Measurements from ENCODE around the gene GGA1. TPM values are rescaled to one million over a fixed set of nuclear protein-coding genes. Genes with fewer than 3 reads are reported as not detected.
A peak's percentile ranks its signal among the peaks of the same experiment; 100 is the strongest.

The GGA1 gene
- total and polyA plus RNA-seq, 9 of the 15 experiments (the other 6 are each of a cell fraction or from before 2014, with no cell fraction given), result 1.5 to 69.5 (median 31.6) TPM

- no peak for TF ChIP-seq USF2 (CRISPR knock-in tag; IDR thresholded peaks at IDR 0.05)
- TF ChIP-seq TOE1 (IDR thresholded peaks at IDR 0.05; ENCODE audit: borderline replicate concordance), result no peak
- no peak for TF ChIP-seq TOE1 (CRISPR knock-in tag; IDR thresholded peaks at IDR 0.05; ENCODE audit: borderline replicate concordance, low read depth)
- TF ChIP-seq MYNN (IDR thresholded peaks at IDR 0.05), result no peak
- no peak for TF ChIP-seq MYNN (CRISPR knock-in tag; IDR thresholded peaks at IDR 0.05)
- TF ChIP-seq E2F3 (CRISPR knock-in tag; IDR thresholded peaks at IDR 0.05), result 0 out of 2 replicates have a peak, but pooled peaks have one; percentile 51
- no peak for TF ChIP-seq POLR3A (IDR thresholded peaks at IDR 0.05; ENCODE audit: borderline replicate concordance, extremely low read depth, insufficient read depth, insufficient read length)
- TF ChIP-seq STAG1 (CRISPR knock-in tag; IDR thresholded peaks at IDR 0.05; ENCODE audit: borderline replicate concordance), result no peak
- TF ChIP-seq, protein P1, sequence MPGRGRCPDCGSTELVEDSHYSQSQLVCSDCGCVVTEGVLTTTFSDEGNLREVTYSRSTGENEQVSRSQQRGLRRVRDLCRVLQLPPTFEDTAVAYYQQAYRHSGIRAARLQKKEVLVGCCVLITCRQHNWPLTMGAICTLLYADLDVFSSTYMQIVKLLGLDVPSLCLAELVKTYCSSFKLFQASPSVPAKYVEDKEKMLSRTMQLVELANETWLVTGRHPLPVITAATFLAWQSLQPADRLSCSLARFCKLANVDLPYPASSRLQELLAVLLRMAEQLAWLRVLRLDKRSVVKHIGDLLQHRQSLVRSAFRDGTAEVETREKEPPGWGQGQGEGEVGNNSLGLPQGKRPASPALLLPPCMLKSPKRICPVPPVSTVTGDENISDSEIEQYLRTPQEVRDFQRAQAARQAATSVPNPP (IDR thresholded peaks at IDR 0.05; ENCODE audit: borderline replicate concordance, insufficient read depth, insufficient read length), result no peak
- no peak for TF ChIP-seq JUNB (CRISPR knock-in tag; conservative IDR thresholded peaks at IDR 0.05)
- peak; percentile 50 to 63; a peak in 3 of 4 replicates for TF ChIP-seq NRF1 (conservative IDR thresholded peaks at IDR 0.05 in 1 of 2, IDR thresholded peaks at IDR 0.05 in 1 of 2)
- TF ChIP-seq POLR2AphosphoS2 (IDR thresholded peaks at IDR 0.05; ENCODE audit: low read length), result no peak
- TF ChIP-seq PPARD (CRISPR knock-in tag; IDR thresholded peaks at IDR 0.05), result no peak
- TF ChIP-seq DMBX1 (CRISPR knock-in tag; IDR thresholded peaks at IDR 0.05; ENCODE audit: borderline replicate concordance), result no peak
- TF ChIP-seq CXXC5 (CRISPR knock-in tag; IDR thresholded peaks at IDR 0.05), result peak; percentile 96
- TF ChIP-seq KAT7 (CRISPR knock-in tag; IDR thresholded peaks at IDR 0.05; ENCODE audit: borderline replicate concordance), result no peak
- TF ChIP-seq SMAD4 (CRISPR knock-in tag; conservative IDR thresholded peaks at IDR 0.05), result peak; percentile 61
- TF ChIP-seq ZNF408 (CRISPR knock-in tag; IDR thresholded peaks at IDR 0.05; ENCODE audit: low read depth), result no peak
- TF ChIP-seq ZKSCAN1 (IDR thresholded peaks at IDR 0.05; ENCODE audit: low read depth, low read length), result 0 out of 2 replicates have a peak, but pooled peaks have one; percentile 8
- TF ChIP-seq SP1 (CRISPR knock-in tag; IDR thresholded peaks at IDR 0.05), result peak; percentile 46; the same call in 1 of the 2 replicates
- TF ChIP-seq ZNF239 (CRISPR knock-in tag; IDR thresholded peaks at IDR 0.05), result no peak
- no peak for TF ChIP-seq NR4A1 (CRISPR knock-in tag; IDR thresholded peaks at IDR 0.05)
- no peak for TF ChIP-seq NR4A1 (tag; IDR thresholded peaks at IDR 0.05)
- no peak for TF ChIP-seq SLC30A9 (CRISPR knock-in tag; IDR thresholded peaks at IDR 0.05)
- no peak for TF ChIP-seq ZBTB17 (CRISPR knock-in tag; IDR thresholded peaks at IDR 0.05)
- no peak for TF ChIP-seq ESRRA (IDR thresholded peaks at IDR 0.05; ENCODE audit: borderline replicate concordance, low read depth)
- TF ChIP-seq ILF3 (IDR thresholded peaks at IDR 0.05; ENCODE audit: borderline replicate concordance), result no peak
- peak; percentile 58 for TF ChIP-seq HMGN3 (IDR thresholded peaks at IDR 0.05; ENCODE audit: borderline replicate concordance, extremely low read depth, insufficient read length, low read depth, low read length)
- TF ChIP-seq C11orf30 (IDR thresholded peaks at IDR 0.05; ENCODE audit: low read depth), result peak; percentile 17; the same call in 1 of the 2 replicates
Measured at GRCh38 chr22:37658133-37659065, 49.8 kb downstream of the GGA1 start, which contains the start of gene PDXP (continued).

All from K562 (cell line).